ENCODE data around the gene RBFOX1. TPM values are rescaled to one million over a fixed set of nuclear protein-coding genes. Genes with fewer than 3 reads are reported as not detected.

The RBFOX1 gene
- total RNA-seq, 1 experiment from 2014 or later = not detected

GRCh38 chr16:7689234-7689633 is 356.6 kb downstream of the RBFOX1 start:
- Histone ChIP-seq H3K9ac (ENCODE audit: low read length) (no peak overlapping the region), H2AFZ (ENCODE audit: low read depth, low read length, poor library complexity, severe bottlenecking) (no peak overlapping the region), H3K27ac (ENCODE audit: low read depth, low read length) (no peak overlapping the region), H3K27me3 (ENCODE audit: insufficient read depth, low read length) (no peaks in the 10 kb centered on the region), H3K9me3 (ENCODE audit: control insufficient read depth in 1 of 2, insufficient read depth in 1 of 2, low read depth in 1 of 2, low read length in 2 of 2) (peaks cover 5 to 21% of the 10 kb centered on the region in 2 experiments; a peak in 2 of 4 replicates), H4K20me1 (ENCODE audit: insufficient read depth) (no peaks in the 10 kb centered on the region), H3K4me2 (ENCODE audit: low read length) (no peak overlapping the region), H3K36me3 (ENCODE audit: control insufficient read depth in 1 of 2, insufficient read depth in 2 of 2, low read length in 2 of 2) (no peaks in the 10 kb centered on the region), H3K79me2 (ENCODE audit: insufficient read depth, low read length) (no peaks in the 10 kb centered on the region), H3K9me2 (ENCODE audit: insufficient read depth) (no peaks in the 10 kb centered on the region), H3K4me3 (replicated peaks in 1 of 2; ENCODE audit: low read depth in 1 of 2, low read length in 2 of 2) (no peak overlapping the region), H3K4me1 (ENCODE audit: control insufficient read depth in 1 of 2, insufficient read depth in 2 of 2, low read length in 2 of 2) (no peaks in the 10 kb centered on the region)
- no peak for DNase-seq (ENCODE audit: low read depth, low spot score)
- RAD21 ChIA-PET (ENCODE audit: low non-redundant PET in 1 of 2, low total read pairs in 2 of 2, uncharacterized antibody in 2 of 2, unreplicated experiment in 2 of 2) = no interaction called here
- ATAC-seq = no peak
- no peak for TF ChIP-seq SP1 (IDR thresholded peaks at IDR 0.05; ENCODE audit: low read depth)
- TF ChIP-seq ELF1 (IDR thresholded peaks at IDR 0.05; ENCODE audit: borderline replicate concordance, low read depth) = no peak
- TF ChIP-seq FOSL1 (IDR thresholded peaks at IDR 0.05; ENCODE audit: low read depth) = no peak
- TF ChIP-seq REST (IDR thresholded peaks at IDR 0.05; ENCODE audit: low read depth) = no peak
- no peak for TF ChIP-seq CBX3 (IDR thresholded peaks at IDR 0.05; ENCODE audit: low read depth)
- TF ChIP-seq TCF7L2 (IDR thresholded peaks at IDR 0.05; ENCODE audit: borderline replicate concordance, extremely low read depth, insufficient read depth, insufficient read length) = no peak
- TF ChIP-seq EGR1 (IDR thresholded peaks at IDR 0.05; ENCODE audit: low read depth) = no peak
- no peak for TF ChIP-seq ZNF274 (IDR thresholded peaks at IDR 0.05; ENCODE audit: low read depth, low read length)
- TF ChIP-seq POLR2A (IDR thresholded peaks at IDR 0.05; ENCODE audit: borderline replicate concordance, extremely low read depth, insufficient read depth, insufficient read length) = no peak
- TF ChIP-seq POLR2AphosphoS5 (IDR thresholded peaks at IDR 0.05; ENCODE audit: low read depth, low read length) = no peak
- no peak for TF ChIP-seq SRF (IDR thresholded peaks at IDR 0.05; ENCODE audit: low read depth)
- no peak for TF ChIP-seq EZH2 (IDR thresholded peaks at IDR 0.05)
- TF ChIP-seq EZH2phosphoT487 (IDR thresholded peaks at IDR 0.05; ENCODE audit: borderline replicate concordance) = no peak
- TF ChIP-seq CEBPB (IDR thresholded peaks at IDR 0.05; ENCODE audit: low read depth) = no peak
- no peak for TF ChIP-seq ATF3 (IDR thresholded peaks at IDR 0.05)
- no peak for TF ChIP-seq ZFX (IDR thresholded peaks at IDR 0.05)
- TF ChIP-seq SIN3A (IDR thresholded peaks at IDR 0.05; ENCODE audit: low read depth) = no peak
- no peak for TF ChIP-seq ZBTB33 (IDR thresholded peaks at IDR 0.05; ENCODE audit: extremely low read depth, insufficient replicate concordance, low read length)
- BruUV-seq (replicated peaks) = no TSS peak
- CTCF ChIA-PET = no interaction called here
- POLR2A ChIA-PET = no interaction called here
- intact Hi-C loops (cut with micrococcal nuclease) = no loop called here
